Stimulated activated CD4-positive, alpha-beta T cell treated with anti-CD3 and anti-CD28 coated beads, Interleukin-2, amount 100 ng/mL, for 24 hours (primary cell): Measurements from ENCODE around the gene RIN2.

Source experiments
- DNase-seq, 2 donors: peaks; one replicate each; pipeline ENCODE4 v3.0.0-alpha.2; 2020

The RIN2 gene

DNA sequence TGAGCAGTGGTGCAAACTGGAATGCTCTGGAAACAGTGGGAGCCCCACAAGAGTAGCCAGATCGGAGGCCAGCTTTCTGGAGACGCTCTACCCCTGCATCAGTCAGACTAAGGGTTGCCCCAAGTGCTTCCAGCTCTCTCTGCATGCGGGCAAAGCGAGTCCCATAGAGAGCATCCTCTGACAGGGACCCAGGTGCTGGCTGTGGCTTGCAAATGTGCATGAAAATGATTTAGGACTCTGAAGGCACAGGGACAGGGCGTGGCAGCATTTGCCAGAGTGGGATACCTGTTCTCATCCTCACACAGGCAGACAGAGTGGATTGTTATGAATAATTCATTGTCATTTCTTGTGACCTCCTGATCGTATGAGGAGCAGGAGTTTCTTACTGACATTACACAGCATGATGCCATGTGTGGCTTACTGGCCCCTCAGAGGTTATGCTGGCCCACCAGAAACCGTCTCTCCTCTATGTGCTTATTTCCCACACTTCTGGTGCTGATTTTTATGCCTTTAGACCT lies 10.3 kb downstream of the RIN2 start:
- DNase-seq: no peak

DNA sequence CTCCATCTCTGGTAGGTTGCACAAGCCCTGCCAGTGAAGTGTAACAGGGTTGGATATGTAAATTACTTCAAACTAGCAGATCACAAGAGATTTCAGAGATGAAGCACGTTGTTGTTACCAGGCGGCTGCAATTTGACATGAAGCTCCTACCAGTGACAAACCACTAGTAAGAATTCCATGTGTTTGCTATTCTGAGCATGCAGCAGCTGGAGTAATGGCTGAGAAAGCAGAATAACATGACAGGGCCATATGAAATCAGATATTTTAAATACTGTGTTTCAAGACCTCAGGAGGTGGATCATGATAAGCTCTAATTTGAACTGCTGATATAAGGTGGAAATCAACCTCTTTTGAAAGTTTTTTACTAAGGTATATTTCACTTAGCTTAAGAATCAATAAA lies 11.4 kb downstream of the RIN2 start:
- no peak for DNase-seq

DNA sequence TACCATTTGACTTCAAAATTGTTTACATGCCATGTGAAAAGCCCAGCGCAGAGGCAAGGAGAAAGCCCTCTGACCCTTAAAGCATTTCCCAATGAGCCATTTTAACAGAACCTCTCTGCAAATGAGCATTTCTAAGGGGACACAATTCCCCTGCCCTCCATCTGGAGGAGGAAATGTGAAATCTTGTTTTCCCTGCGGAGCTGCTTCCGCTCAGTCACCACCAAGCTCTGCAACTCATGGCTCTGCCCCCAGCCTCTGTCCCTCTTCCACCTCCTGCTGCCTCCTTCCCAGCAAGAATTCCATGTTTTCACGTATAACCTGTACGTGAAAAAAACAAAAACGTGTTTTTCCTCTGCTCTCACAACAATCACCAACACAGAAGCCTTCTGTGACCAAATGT lies 12.3 kb downstream of the RIN2 start:
- DNase-seq: no peak

DNA sequence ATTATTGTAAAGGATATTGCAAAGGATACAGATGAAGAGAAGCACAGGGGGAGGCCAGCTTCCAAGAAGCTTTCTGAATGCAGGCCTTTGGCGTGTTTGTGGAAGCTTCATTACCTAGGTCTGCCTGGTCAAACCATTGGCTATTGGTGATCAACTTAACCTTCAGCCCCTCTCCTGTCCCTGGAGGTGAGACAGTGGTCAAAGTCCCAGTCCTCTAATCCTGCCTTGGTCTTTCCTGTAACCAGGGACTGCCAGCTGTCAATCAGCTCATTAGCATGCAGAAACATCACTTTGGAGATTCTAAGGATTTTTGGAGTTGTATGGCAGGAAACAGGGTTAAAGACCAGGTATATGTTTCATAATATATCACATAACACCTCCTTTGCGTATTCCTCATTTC lies 13.0 kb downstream of the RIN2 start:
- no peak for DNase-seq

DNA sequence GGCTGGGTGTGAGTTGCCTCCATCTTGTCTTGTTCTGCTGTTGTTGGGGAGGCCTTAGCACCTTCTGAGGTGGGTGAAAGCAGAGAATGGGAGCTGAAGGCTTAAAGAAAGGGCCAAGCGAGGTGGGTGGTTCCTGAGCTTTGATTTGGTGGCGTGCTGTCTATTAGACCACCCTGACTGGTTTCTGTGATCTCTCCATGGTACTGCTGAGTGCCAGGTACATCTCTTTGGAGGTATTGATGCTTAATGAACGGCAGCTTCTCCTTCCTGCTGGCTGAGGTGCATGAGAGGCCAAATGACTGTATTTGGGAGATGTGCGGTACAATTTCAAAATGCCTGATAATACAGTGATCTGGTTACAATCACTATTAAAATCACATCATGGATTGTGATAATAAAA lies 15.4 kb downstream of the RIN2 start:
- no peak for DNase-seq

- no peak for DNase-seq
Observed at GRCh38 chr20:19774135-19774933, 16.3 kb downstream of the RIN2 start.

- DNase-seq: no peak
Observed at GRCh38 chr20:19775353-19776253, 17.5 kb downstream of the RIN2 start.

GRCh38 chr20:19777315-19777714 lies 19.3 kb downstream of the RIN2 start:
- no peak for DNase-seq

DNA sequence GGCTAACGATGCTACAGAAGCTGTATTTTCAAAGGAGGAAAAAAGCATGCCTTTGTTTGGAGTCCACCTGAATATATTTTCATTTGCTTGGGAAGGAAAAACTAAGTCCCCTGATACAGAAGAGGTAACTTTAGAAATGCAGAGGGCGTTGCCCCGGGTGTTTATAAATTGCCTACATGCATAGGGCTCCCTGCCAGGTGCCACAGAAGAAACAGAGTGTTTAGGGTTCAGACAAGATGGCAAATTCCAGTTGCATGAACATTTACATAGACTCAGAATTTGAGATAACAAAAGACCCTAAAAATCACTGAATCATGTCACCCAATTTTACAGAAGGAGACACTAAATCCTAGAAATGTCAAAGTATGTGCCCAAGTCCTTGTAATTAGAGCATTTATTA lies 19.9 kb downstream of the RIN2 start:
- no peak for DNase-seq

GRCh38 chr20:19778404-19778803 lies 20.3 kb downstream of the RIN2 start:
- DNase-seq: no peak

DNA sequence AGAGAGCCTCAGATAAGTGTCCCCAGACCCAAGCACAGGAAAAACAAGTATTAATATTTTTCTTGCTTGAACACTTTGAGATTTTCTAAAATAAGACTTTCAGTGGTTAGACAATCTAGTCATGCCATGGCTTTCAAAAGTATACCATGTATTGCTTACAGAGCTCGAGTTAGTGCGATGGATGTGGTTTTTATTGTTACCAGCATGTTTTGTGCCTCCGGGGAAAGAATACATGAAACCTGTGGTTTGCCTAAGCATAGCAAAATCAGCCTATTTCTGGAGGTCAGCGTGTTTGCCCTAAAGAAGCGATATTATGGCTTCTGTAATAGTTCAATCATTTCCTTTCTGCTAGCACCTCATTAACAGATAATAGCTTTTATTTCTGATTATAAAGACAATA lies 21.6 kb downstream of the RIN2 start:
- DNase-seq: no peak

GRCh38 chr20:19780261-19780660 lies 22.2 kb downstream of the RIN2 start:
- DNase-seq: no peak

DNA sequence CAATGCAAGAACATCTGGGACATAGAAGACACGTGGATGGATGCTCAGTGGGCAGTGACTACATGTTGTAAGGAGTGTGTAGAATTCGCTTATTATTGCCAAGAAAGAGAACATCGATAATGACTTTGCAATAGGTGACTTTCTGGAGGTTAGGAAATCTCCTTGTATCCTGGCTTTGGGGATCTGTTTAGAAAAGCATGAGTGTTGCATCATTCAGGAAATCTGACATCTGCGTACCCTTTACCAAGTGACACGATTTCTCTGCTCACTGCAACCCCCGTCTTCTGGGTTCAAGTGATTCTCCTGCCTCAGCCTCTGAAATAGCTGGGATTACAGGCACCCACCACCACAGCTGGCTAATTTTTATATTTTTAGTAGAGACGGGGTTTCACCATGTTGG lies 23.2 kb downstream of the RIN2 start:
- DNase-seq: no peak

DNA sequence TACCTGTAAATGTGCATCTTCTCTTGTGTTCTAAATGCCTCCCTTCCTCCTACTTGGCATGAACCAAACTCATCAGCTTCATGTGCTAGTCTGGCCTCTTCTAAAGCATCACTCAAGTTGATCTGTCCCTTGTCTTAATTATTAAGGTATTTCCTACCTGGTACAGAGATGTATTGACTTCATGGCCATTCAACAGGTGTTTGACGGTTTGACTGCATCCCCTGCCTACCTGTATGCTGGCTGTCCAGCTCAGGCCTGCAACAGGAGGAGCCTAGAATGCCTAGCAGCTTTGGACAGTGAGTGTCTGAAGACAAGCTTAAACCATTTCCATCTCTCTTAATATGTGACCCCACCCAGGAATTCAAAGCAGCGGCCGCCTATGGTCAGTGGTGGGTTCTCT lies 24.6 kb downstream of the RIN2 start:
- no peak for DNase-seq

- no peak for DNase-seq
Observed at GRCh38 chr20:19783966-19784401, 25.9 kb downstream of the RIN2 start.

DNA sequence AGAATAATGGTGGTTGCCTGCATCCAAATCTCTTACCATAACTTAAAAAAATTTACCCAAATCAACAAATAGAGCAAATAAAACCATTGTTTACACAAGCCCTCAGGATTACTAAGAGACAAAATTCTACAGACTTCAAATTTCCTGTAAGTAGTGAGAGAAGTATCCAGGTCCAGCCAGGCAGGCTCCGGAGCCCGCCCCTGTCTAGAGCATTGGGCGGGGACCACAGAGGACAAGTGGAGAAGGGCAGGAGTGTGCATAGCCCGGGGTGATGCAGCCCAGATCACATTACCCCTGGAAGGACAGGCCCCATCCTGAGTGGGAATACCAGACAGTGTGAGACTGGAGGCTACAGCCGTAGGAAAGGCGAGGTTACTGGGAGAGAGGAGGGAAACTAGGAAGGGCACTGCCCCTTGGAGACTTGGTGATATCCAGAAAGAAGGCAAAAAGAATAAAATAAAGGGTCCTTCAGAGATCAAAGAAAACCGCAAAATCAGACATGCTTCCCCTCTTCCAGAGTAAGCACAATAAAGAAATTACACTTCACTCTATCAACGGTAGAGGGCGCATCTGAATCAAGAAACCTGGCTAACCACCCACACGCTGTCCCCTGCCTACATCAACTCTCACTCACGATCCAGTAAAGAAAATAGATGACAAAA lies 26.6 kb downstream of the RIN2 start:
- peak; percentile 19 to 21 for DNase-seq

DNA sequence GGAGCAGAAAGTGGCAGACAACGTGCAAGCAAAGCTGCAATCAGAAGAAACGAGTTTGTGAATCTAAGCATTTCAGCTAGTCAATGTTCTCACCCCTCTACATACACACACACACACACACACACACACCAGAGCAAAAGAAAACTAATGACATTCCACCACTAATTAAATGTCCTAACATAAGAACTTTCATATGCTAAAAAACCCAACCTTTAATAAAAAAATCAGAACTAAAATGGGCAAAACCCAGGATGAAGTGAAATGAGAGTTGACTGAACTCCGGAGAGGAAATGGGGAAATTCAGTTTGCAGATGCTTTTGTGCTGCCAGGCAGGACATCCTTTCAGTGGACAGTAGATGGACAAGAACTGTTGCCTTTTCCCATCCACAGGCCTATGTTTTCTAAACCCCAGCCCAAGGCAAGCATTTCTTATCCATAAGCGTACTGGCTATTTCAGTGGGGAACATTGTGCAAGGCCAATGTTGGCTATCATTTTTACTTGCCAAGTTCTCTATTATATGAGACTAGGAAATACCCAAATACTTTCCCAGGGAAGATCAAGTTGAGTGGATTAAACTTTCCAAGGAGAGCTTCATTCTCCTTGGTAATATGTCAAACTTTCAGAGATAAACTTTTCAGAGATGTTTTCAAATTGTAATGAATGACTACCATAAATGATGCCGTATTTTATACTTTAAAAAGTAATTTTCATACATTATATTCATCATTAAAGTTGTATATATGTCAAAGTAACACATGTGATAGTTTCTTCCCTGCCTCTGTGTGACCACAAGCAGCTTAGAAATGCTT lies 27.3 kb downstream of the RIN2 start:
- DNase-seq: no peak

- no peak for DNase-seq
Observed at GRCh38 chr20:19785983-19786285, 27.9 kb downstream of the RIN2 start.

DNA sequence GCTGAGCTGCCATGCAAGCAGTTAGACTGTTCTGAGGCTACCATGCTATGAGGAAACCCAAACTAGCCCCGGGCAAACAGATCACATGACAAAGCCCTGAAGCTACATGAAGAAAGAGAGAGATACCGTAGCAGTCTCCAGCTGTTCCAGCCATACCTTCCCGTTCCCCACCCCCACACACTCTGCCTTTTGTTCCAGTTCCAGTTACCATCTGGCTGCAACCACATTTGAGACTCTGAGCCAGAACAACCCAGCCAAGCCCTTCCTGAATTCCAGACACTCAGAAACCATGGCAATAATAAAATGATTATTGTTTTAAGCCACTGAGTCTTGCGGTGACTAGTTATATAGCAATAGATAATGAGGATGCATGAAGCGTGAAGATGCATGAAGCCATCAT lies 28.3 kb downstream of the RIN2 start:
- DNase-seq: no peak

- no peak for DNase-seq
Observed at GRCh38 chr20:19787366-19787765, 29.3 kb downstream of the RIN2 start.

- no peak for DNase-seq
Observed at GRCh38 chr20:19789009-19789408, 31.0 kb downstream of the RIN2 start.

DNA sequence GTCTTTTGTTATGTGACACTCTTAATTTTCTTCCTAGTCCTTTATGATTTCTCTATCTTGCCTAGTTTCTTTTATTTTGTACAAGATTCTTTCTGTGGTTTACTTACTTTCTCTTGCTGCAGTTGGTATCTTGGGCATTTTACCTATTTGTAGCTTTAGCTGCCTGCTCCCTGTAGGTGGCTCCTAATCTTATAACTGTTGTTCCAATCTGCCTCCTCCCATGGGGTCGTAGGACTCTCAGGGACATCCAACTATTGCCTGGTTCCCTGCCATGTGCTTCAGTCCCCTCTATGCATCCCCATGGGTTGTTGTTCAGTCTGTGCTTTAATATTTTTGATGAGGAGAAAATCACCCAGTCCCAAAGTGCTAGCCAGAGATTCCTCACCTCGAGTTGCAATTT lies 31.4 kb downstream of the RIN2 start:
- DNase-seq: no peak

GRCh38 chr20:19791887-19792286 lies 33.8 kb downstream of the RIN2 start:
- no peak for DNase-seq
